ENCODE data around the gene SAMD4B. TPM values are rescaled to one million over a fixed set of nuclear protein-coding genes. Genes with fewer than 3 reads are reported as not detected.
"Not testable (repeated sequence)": the region's sequence is repeated elsewhere in the genome, so short reads cannot be mapped to it uniquely, and the experiment has no call there.

Gene SAMD4B
- total RNA-seq, 1 donor from 2014 or later = 158 TPM

GRCh38 chr19:39308531-39309304 lies 33.5 kb upstream of the SAMD4B start:
- H3K27ac Mint-ChIP-seq (ENCODE audit: unreplicated experiment) = no peak overlapping the region
- H3K9me3 Mint-ChIP-seq = no peaks in the 10 kb centered on the region
- TF ChIP-seq, protein P1, sequence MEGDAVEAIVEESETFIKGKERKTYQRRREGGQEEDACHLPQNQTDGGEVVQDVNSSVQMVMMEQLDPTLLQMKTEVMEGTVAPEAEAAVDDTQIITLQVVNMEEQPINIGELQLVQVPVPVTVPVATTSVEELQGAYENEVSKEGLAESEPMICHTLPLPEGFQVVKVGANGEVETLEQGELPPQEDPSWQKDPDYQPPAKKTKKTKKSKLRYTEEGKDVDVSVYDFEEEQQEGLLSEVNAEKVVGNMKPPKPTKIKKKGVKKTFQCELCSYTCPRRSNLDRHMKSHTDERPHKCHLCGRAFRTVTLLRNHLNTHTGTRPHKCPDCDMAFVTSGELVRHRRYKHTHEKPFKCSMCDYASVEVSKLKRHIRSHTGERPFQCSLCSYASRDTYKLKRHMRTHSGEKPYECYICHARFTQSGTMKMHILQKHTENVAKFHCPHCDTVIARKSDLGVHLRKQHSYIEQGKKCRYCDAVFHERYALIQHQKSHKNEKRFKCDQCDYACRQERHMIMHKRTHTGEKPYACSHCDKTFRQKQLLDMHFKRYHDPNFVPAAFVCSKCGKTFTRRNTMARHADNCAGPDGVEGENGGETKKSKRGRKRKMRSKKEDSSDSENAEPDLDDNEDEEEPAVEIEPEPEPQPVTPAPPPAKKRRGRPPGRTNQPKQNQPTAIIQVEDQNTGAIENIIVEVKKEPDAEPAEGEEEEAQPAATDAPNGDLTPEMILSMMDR (conservative IDR thresholded peaks at IDR 0.05) = no peak
- DNase-seq (ENCODE audit: low read depth, low spot score) = no peak
- H3K4me1 Mint-ChIP-seq = peaks cover 18% of the 10 kb centered on the region
- H3K36me3 Mint-ChIP-seq (ENCODE audit: low read depth) = peaks cover 2% of the 10 kb centered on the region
- H3K4me3 Mint-ChIP-seq = peak overlapping the region; percentile 29
- peaks cover 72% of the 10 kb centered on the region for H3K27me3 Mint-ChIP-seq (ENCODE audit: low read depth)

- DNase-seq (ENCODE audit: low read depth, low spot score); H3K9me3 Mint-ChIP-seq; H3K4me3 Mint-ChIP-seq; H3K27ac Mint-ChIP-seq (ENCODE audit: unreplicated experiment); H3K36me3 Mint-ChIP-seq (ENCODE audit: low read depth): not testable (repeated sequence)
- Mint-ChIP-seq H3K27me3 (ENCODE audit: low read depth) (peaks cover 66% of the 10 kb centered on the region), H3K4me1 (peaks cover 18% of the 10 kb centered on the region)
Observed at GRCh38 chr19:39309305-39309670, 32.9 kb upstream of the SAMD4B start.

GRCh38 chr19:39310558-39311311 lies 31.5 kb upstream of the SAMD4B start:
- H3K4me3 Mint-ChIP-seq = peak overlapping the region; percentile 11
- TF ChIP-seq, protein P1 (conservative IDR thresholded peaks at IDR 0.05) = no peak
- H3K4me1 Mint-ChIP-seq = peaks cover 18% of the 10 kb centered on the region
- DNase-seq (ENCODE audit: low read depth, low spot score) = no peak
- H3K9me3 Mint-ChIP-seq = no peaks in the 10 kb centered on the region
- H3K27ac Mint-ChIP-seq (ENCODE audit: unreplicated experiment) = peak overlapping the region; percentile 52
- peaks cover 2% of the 10 kb centered on the region for H3K36me3 Mint-ChIP-seq (ENCODE audit: low read depth)
- peaks cover 52% of the 10 kb centered on the region for H3K27me3 Mint-ChIP-seq (ENCODE audit: low read depth)

DNA sequence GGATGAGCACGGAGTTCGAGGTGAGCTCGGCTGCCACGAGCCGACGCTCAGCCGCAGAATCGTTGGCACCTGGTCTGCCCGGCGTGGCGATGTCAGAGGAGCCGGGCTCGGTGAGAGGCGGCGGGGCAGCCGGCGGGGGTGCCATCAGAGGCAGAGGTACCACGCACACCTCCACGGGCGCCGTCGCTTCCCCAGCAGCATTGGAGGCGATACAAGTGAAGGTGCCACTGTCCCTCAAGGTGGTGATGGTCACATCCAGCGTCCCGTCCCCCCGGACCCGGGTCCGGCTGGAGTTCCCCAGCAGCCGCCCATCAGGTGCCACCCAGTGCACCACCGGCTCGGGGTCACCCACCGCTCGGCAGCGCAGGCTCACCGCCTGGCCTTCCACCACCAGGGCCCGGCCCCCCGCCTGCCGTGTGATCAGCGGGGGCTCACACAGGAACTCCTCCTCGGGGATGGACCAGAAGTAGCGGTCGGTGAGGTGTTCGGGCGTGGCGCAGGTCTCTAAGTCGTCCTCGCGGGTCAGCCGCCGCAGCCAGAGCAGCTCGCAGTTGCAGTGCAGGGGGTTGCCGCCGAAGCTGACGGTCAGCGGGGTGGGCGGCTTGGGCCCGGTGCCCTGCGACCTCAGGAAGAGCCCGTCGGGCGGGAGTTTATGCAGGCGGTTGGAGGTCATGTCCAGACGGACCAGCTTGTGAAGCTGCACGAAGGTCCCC lies 28.0 kb upstream of the SAMD4B start:
- no peak for DNase-seq (ENCODE audit: low read depth, low spot score)
- Mint-ChIP-seq H3K36me3 (ENCODE audit: low read depth) (peaks cover 2% of the 10 kb centered on the region), H3K4me3 (no peak overlapping the region), H3K27me3 (ENCODE audit: low read depth) (peaks cover 32% of the 10 kb centered on the region), H3K4me1 (peaks cover 10% of the 10 kb centered on the region), H3K27ac (ENCODE audit: unreplicated experiment) (no peak overlapping the region), H3K9me3 (no peaks in the 10 kb centered on the region)
- TF ChIP-seq, protein P1 (conservative IDR thresholded peaks at IDR 0.05) = no peak

GRCh38 chr19:39315933-39316332 lies 26.3 kb upstream of the SAMD4B start:
- TF ChIP-seq, protein P1 (conservative IDR thresholded peaks at IDR 0.05) = no peak
- peaks cover 10% of the 10 kb centered on the region for H3K4me1 Mint-ChIP-seq
- DNase-seq (ENCODE audit: low read depth, low spot score) = no peak
- H3K27ac Mint-ChIP-seq (ENCODE audit: unreplicated experiment) = no peak overlapping the region
- H3K4me3 Mint-ChIP-seq = no peak overlapping the region
- H3K9me3 Mint-ChIP-seq = no peaks in the 10 kb centered on the region
- peaks cover 23% of the 10 kb centered on the region for H3K27me3 Mint-ChIP-seq (ENCODE audit: low read depth)
- H3K36me3 Mint-ChIP-seq (ENCODE audit: low read depth) = peaks cover 2% of the 10 kb centered on the region
